Measurements from ENCODE around the gene SLITRK4.

Gene SLITRK4

GRCh38 chrX:143635915-143636314, at the start of gene SLITRK4:
Gene SLITRK4, minus strand, starts transcription at chrX:143636101. Its CDS starts 4,993 bp downstream, at chrX:143631108.
- DNase-seq = no peak

GRCh38 chrX:143683486-143683885, 47.6 kb upstream of the SLITRK4 start:
- DNase-seq = no peak

GRCh38 chrX:143674926-143675325, 39.0 kb upstream of the SLITRK4 start:
- DNase-seq = no peak

- no peak for DNase-seq
These were observed 33.5 kb upstream of the SLITRK4 start for GRCh38 chrX:143669395-143669794.

- no peak for DNase-seq
These were observed 28.4 kb upstream of the SLITRK4 start for GRCh38 chrX:143664302-143664701.

GRCh38 chrX:143663755-143664154, 27.9 kb upstream of the SLITRK4 start:
- no peak for DNase-seq

- DNase-seq = no peak
These were observed 25.4 kb upstream of the SLITRK4 start for GRCh38 chrX:143661286-143661685.

GRCh38 chrX:143648705-143649104, 12.8 kb upstream of the SLITRK4 start:
- no peak for DNase-seq

- DNase-seq = no peak
These were observed 6.5 kb upstream of the SLITRK4 start for GRCh38 chrX:143642426-143642825.

GRCh38 chrX:143636831-143637230, 930 bp upstream of the SLITRK4 start:
- no peak for DNase-seq

GRCh38 chrX:143634663-143635455, 1.0 kb downstream of the SLITRK4 start:
- no peak for DNase-seq

GRCh38 chrX:143634309-143634662, 1.6 kb downstream of the SLITRK4 start:
- no peak for DNase-seq

GRCh38 chrX:143633461-143634308, 2.2 kb downstream of the SLITRK4 start:
- DNase-seq = no peak

GRCh38 chrX:143632625-143633410, 3.1 kb downstream of the SLITRK4 start:
- no peak for DNase-seq

GRCh38 chrX:143623657-143624056, 12.2 kb downstream of the SLITRK4 start:
- no peak for DNase-seq

GRCh38 chrX:143621276-143621675, 14.6 kb downstream of the SLITRK4 start:
- no peak for DNase-seq

GRCh38 chrX:143615851-143616250, 20.1 kb downstream of the SLITRK4 start:
- DNase-seq = no peak

GRCh38 chrX:143601809-143602208, 34.1 kb downstream of the SLITRK4 start:
- no peak for DNase-seq

GRCh38 chrX:143581240-143581639, 54.7 kb downstream of the SLITRK4 start:
- no peak for DNase-seq

GRCh38 chrX:143580266-143580665, 55.6 kb downstream of the SLITRK4 start:
- DNase-seq = no peak

Data from NCI-H226 (cell line).